ENCODE measurements around the gene KLHL40. TPM values are rescaled to one million over a fixed set of nuclear protein-coding genes. Genes with fewer than 3 reads are reported as not detected.

The KLHL40 gene
- polyA plus RNA-seq, 1 donor (not counting 4 experiments of a cell fraction or from before 2014, with no cell fraction given): not detected

DNA sequence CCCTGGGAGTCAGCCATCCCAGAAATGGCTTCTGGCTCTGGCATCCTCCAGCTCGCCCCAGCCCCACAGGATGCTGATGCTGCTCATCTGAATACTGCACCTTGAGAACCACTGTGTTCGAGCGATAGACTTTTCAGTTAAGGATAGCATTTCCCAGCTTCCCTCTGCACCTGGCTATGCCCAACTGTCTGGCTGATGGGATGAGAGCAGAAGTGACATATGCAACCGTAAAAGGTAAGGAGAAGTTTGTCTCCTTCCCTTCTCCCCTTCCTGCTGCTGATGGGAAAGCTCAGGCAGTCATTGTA lies 27.0 kb downstream of the KLHL40 start:
- Histone ChIP-seq H3K4me1 (ENCODE audit: control insufficient read depth, extremely low read depth, insufficient read depth, low read length) (no peaks in the 10 kb centered on the region), H3K4me2 (ENCODE audit: control insufficient read depth, extremely low read depth, insufficient read depth, low read depth, low read length) (no peak overlapping the region), H3K27me3 (ENCODE audit: control insufficient read depth, extremely low read depth, insufficient read depth, low read length) (no peaks in the 10 kb centered on the region), H2AFZ (ENCODE audit: control insufficient read depth, low read length) (no peak overlapping the region), H3K9ac (ENCODE audit: control insufficient read depth, extremely low read depth, insufficient read depth, low read length) (no peak overlapping the region), H4K20me1 (ENCODE audit: control insufficient read depth, extremely low read depth, insufficient read depth, low read length) (no peaks in the 10 kb centered on the region), H3K9me1 (ENCODE audit: control insufficient read depth, extremely low read depth, insufficient read depth, low read length) (no peaks in the 10 kb centered on the region), H3K36me3 (ENCODE audit: control insufficient read depth in 2 of 2, extremely low read depth in 1 of 2, insufficient read depth in 2 of 2, low read length in 2 of 2) (no peaks in the 10 kb centered on the region), H3K27ac (ENCODE audit: control insufficient read depth, insufficient read depth, low read length) (no peak overlapping the region), H3K9me3 (ENCODE audit: control insufficient read depth, low read depth, low read length) (no peaks in the 10 kb centered on the region), H3K4me3 (ENCODE audit: control insufficient read depth in 2 of 3, extremely low read depth in 1 of 3, insufficient read depth in 2 of 3, low read depth in 1 of 3, low read length in 3 of 3) (no peak overlapping the region), H3K79me2 (ENCODE audit: control insufficient read depth, insufficient read depth, low read length) (no peaks in the 10 kb centered on the region)
- FAIRE-seq: no peak
- dilution Hi-C loops (cut with MboI; ENCODE audit: extremely low pct_ligation_motif_present, low sequenced_read_pairs): no loop called here
- TF ChIP-seq EZH2 (IDR thresholded peaks at IDR 0.05; ENCODE audit: low read length): no peak
- TF ChIP-seq, protein P1, sequence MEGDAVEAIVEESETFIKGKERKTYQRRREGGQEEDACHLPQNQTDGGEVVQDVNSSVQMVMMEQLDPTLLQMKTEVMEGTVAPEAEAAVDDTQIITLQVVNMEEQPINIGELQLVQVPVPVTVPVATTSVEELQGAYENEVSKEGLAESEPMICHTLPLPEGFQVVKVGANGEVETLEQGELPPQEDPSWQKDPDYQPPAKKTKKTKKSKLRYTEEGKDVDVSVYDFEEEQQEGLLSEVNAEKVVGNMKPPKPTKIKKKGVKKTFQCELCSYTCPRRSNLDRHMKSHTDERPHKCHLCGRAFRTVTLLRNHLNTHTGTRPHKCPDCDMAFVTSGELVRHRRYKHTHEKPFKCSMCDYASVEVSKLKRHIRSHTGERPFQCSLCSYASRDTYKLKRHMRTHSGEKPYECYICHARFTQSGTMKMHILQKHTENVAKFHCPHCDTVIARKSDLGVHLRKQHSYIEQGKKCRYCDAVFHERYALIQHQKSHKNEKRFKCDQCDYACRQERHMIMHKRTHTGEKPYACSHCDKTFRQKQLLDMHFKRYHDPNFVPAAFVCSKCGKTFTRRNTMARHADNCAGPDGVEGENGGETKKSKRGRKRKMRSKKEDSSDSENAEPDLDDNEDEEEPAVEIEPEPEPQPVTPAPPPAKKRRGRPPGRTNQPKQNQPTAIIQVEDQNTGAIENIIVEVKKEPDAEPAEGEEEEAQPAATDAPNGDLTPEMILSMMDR (optimal IDR thresholded peaks at IDR 0.05 in 1 of 3, IDR thresholded peaks at IDR 0.05 in 1 of 3, conservative IDR thresholded peaks at IDR 0.05 in 1 of 3; ENCODE audit: extremely low read depth in 1 of 3, insufficient read depth in 2 of 3, low read length in 3 of 3): no peak
- no peak for DNase-seq (ENCODE audit: low read depth, low spot score)

DNA sequence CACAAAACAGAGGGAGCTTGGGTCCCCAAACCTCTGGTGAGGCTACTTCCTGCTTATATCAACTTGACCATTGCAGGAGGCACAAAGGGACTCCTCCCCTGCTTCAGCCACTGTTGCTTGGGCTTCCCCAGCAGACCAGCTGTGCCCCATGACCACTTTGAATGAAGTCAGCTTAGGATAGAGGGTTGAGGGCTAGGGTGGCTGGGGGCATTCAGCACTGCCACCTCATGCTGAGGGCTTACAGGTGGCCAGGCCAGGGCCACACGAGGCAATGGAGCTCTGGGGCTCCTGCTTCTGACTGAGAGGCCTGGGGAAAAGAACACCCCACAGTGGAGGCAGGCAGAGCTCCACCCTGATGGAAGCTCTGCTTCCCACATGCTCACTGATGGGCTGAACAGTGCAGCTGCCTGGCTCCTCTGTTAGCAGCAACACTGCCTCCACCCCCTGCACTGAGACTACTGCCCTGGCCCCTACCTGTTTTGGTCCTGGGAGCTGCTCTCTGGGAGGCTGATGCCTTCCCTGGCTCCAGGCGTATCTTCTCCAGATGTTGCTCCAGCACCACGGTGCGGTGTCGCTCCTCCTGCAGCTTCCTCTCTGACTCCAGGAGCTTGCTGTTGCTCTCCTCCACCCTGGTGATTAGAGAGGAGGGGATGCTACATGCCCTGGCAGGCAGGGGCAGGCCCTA lies 27.5 kb downstream of the KLHL40 start:
- Histone ChIP-seq H3K4me1 (ENCODE audit: control insufficient read depth, extremely low read depth, insufficient read depth, low read length) (no peaks in the 10 kb centered on the region), H3K4me2 (ENCODE audit: control insufficient read depth, extremely low read depth, insufficient read depth, low read depth, low read length) (no peak overlapping the region), H2AFZ (ENCODE audit: control insufficient read depth, low read length) (no peak overlapping the region), H3K9ac (ENCODE audit: control insufficient read depth, extremely low read depth, insufficient read depth, low read length) (no peak overlapping the region), H3K27ac (ENCODE audit: control insufficient read depth, insufficient read depth, low read length) (no peak overlapping the region), H3K79me2 (ENCODE audit: control insufficient read depth, insufficient read depth, low read length) (no peaks in the 10 kb centered on the region), H3K9me3 (ENCODE audit: control insufficient read depth, low read depth, low read length) (no peaks in the 10 kb centered on the region), H3K36me3 (ENCODE audit: control insufficient read depth in 2 of 2, extremely low read depth in 1 of 2, insufficient read depth in 2 of 2, low read length in 2 of 2) (no peaks in the 10 kb centered on the region), H4K20me1 (ENCODE audit: control insufficient read depth, extremely low read depth, insufficient read depth, low read length) (no peaks in the 10 kb centered on the region), H3K27me3 (ENCODE audit: control insufficient read depth, extremely low read depth, insufficient read depth, low read length) (no peaks in the 10 kb centered on the region), H3K4me3 (ENCODE audit: control insufficient read depth in 2 of 3, extremely low read depth in 1 of 3, insufficient read depth in 2 of 3, low read depth in 1 of 3, low read length in 3 of 3) (no peak overlapping the region), H3K9me1 (ENCODE audit: control insufficient read depth, extremely low read depth, insufficient read depth, low read length) (no peaks in the 10 kb centered on the region)
- TF ChIP-seq, protein P1 (optimal IDR thresholded peaks at IDR 0.05 in 1 of 3, IDR thresholded peaks at IDR 0.05 in 1 of 3, conservative IDR thresholded peaks at IDR 0.05 in 1 of 3; ENCODE audit: extremely low read depth in 1 of 3, insufficient read depth in 2 of 3, low read length in 3 of 3): no peak
- no peak for TF ChIP-seq EZH2 (IDR thresholded peaks at IDR 0.05; ENCODE audit: low read length)
- FAIRE-seq (no peak), DNase-seq (ENCODE audit: low read depth, low spot score) (no peak)
- dilution Hi-C loops (cut with MboI; ENCODE audit: extremely low pct_ligation_motif_present, low sequenced_read_pairs): no loop called here
